Panc1 (cell line): ENCODE results near the gene MAP3K3.

Source experiments
- POLR2AphosphoS5 ChIP-seq: IDR thresholded peaks from 2 replicates; pipeline ENCODE4 v1.6.1; 2012; ENCODE audit warnings: mild to moderate bottlenecking, low read depth, low read length, moderate library complexity
- SIN3A ChIP-seq: IDR thresholded peaks from 2 replicates; pipeline ENCODE4 v1.6.1; 2012; ENCODE audit warnings: low read depth, mild to moderate bottlenecking, low read length, moderate library complexity, borderline replicate concordance; ENCODE audit not compliant: insufficient read depth
- TF ChIP-seq, protein P1 (sequence below): fragments of 450-650 bp; IDR thresholded peaks from 2 replicates; pipeline ENCODE4 v1.5.1; 2017; ENCODE audit warnings: mild to moderate bottlenecking

DNA sequence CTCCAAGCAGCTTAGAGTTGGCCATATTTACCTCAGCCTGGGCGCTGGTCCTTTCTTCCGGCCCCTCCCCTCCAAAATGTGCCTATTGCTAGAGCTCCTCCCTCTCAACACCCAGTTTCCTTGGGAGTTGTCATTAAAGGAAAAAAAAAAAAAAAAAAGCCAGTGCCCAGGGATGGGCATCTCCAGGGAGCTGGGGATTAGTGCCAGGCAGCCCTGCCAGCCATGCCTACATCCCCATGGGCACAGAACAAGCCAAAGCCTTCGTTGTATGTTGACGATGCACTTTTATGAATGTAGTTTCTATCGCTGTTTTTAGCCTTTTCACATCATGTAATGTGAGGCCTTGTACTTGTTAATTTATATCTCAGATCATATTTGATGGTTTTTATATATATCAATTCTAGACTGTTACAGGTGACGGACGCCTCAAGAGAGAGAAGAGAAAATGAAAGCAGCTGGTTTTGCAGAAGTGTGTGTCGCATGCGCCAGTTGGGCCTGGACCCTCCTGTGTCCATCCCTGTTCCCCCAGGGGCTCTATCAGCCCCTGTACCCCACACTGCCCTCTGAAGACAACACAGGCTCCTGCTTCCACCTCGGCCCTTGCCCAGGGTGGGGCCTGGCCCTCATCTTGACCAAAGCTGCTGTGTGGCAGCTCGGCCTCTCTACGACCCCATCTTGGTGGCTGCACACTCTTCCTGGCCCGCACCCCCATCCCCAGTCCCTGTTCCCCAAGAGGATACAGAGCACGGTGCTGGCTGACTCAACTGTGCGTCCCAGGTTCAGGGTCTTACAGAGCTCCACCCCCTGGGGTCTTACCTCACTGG lies 72.9 kb downstream of the MAP3K3 start:
- TF ChIP-seq, protein P1, sequence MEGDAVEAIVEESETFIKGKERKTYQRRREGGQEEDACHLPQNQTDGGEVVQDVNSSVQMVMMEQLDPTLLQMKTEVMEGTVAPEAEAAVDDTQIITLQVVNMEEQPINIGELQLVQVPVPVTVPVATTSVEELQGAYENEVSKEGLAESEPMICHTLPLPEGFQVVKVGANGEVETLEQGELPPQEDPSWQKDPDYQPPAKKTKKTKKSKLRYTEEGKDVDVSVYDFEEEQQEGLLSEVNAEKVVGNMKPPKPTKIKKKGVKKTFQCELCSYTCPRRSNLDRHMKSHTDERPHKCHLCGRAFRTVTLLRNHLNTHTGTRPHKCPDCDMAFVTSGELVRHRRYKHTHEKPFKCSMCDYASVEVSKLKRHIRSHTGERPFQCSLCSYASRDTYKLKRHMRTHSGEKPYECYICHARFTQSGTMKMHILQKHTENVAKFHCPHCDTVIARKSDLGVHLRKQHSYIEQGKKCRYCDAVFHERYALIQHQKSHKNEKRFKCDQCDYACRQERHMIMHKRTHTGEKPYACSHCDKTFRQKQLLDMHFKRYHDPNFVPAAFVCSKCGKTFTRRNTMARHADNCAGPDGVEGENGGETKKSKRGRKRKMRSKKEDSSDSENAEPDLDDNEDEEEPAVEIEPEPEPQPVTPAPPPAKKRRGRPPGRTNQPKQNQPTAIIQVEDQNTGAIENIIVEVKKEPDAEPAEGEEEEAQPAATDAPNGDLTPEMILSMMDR = no peak
- TF ChIP-seq POLR2AphosphoS5 (no peak), SIN3A (no peak)
